ENCODE data around the gene EXOC1L.

The EXOC1L gene

DNA sequence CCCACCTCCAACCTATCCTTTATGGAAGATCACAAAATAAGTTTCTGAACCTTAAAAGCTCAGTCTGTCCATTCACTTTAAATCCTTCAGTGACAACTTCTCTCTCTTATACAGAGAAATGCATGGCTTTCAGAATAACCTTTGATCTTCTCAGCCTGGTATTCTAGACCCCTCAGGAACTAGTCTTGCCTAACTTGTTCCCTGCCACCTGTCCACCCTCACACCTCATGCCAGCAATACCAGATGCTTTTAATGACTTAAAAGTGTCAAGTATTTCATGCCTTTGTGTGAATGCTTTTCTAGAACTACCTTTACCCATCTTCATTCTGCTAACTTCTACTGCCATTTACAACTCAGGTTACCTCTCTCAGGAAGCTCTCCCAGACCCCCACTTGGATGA, 7.4 kb downstream of the EXOC1L start:
- no peak overlapping the region for H3K4me3 ChIP-seq (ENCODE audit: low read length, poor library complexity, severe bottlenecking)
- no peaks in the 10 kb centered on the region for H3K4me1 ChIP-seq (ENCODE audit: insufficient read depth, low read length, poor library complexity, severe bottlenecking)
- H4K20me1 ChIP-seq (ENCODE audit: insufficient read depth, low read length, poor library complexity, severe bottlenecking): no peaks in the 10 kb centered on the region
- H3K4me2 ChIP-seq (ENCODE audit: low read depth, low read length, poor library complexity, severe bottlenecking): no peak overlapping the region
- H3K27me3 ChIP-seq (ENCODE audit: insufficient read depth, low read length, poor library complexity, severe bottlenecking): peaks cover 4% of the 10 kb centered on the region
- H3K36me3 ChIP-seq (ENCODE audit: insufficient read depth, low read length): no peaks in the 10 kb centered on the region
- H3K79me2 ChIP-seq (ENCODE audit: insufficient read depth, low read length): no peaks in the 10 kb centered on the region
- no peak for TF ChIP-seq EZH2phosphoT487 (IDR thresholded peaks at IDR 0.05; ENCODE audit: borderline replicate concordance)
- TF ChIP-seq, protein P1, sequence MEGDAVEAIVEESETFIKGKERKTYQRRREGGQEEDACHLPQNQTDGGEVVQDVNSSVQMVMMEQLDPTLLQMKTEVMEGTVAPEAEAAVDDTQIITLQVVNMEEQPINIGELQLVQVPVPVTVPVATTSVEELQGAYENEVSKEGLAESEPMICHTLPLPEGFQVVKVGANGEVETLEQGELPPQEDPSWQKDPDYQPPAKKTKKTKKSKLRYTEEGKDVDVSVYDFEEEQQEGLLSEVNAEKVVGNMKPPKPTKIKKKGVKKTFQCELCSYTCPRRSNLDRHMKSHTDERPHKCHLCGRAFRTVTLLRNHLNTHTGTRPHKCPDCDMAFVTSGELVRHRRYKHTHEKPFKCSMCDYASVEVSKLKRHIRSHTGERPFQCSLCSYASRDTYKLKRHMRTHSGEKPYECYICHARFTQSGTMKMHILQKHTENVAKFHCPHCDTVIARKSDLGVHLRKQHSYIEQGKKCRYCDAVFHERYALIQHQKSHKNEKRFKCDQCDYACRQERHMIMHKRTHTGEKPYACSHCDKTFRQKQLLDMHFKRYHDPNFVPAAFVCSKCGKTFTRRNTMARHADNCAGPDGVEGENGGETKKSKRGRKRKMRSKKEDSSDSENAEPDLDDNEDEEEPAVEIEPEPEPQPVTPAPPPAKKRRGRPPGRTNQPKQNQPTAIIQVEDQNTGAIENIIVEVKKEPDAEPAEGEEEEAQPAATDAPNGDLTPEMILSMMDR (conservative IDR thresholded peaks at IDR 0.05; ENCODE audit: low read length): no peak
- H3K9ac ChIP-seq (ENCODE audit: low read depth, low read length, poor library complexity, severe bottlenecking): no peak overlapping the region
- H3K9me2 ChIP-seq (replicated peaks; ENCODE audit: low read depth, low read length): no peaks in the 10 kb centered on the region
- H3K9me3 ChIP-seq (ENCODE audit: insufficient read depth, low read depth, low read length): no peaks in the 10 kb centered on the region
- H3F3A ChIP-seq (ENCODE audit: low read depth): no peaks in the 10 kb centered on the region
- no peak overlapping the region for H2AFZ ChIP-seq (ENCODE audit: low read length)

DNA sequence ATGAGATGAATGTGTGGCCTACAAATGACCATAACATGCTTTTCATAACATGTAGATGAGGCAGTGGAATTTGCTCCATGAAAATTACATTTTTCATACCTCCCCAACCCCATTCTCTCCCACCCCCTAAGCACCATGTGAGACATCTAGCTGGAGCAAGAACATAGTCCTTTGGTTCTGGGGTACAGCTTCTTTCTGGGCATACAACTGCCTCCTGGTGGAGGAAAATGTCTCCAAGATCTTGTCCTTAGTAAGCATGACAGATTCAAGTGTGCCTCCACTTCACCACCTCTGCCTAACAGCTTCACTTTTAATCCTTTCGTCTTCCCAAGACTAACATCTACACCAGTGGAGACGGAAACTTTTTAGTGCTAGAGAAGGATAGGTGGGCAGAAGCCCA, 8.0 kb downstream of the EXOC1L start:
- H3K4me3 ChIP-seq (ENCODE audit: low read length, poor library complexity, severe bottlenecking): no peak overlapping the region
- no peaks in the 10 kb centered on the region for H3K79me2 ChIP-seq (ENCODE audit: insufficient read depth, low read length)
- no peak for TF ChIP-seq EZH2phosphoT487 (IDR thresholded peaks at IDR 0.05; ENCODE audit: borderline replicate concordance)
- no peaks in the 10 kb centered on the region for H3K36me3 ChIP-seq (ENCODE audit: insufficient read depth, low read length)
- H3K9ac ChIP-seq (ENCODE audit: low read depth, low read length, poor library complexity, severe bottlenecking): no peak overlapping the region
- no peaks in the 10 kb centered on the region for H3K9me3 ChIP-seq (ENCODE audit: insufficient read depth, low read depth, low read length)
- H3K4me1 ChIP-seq (ENCODE audit: insufficient read depth, low read length, poor library complexity, severe bottlenecking): no peaks in the 10 kb centered on the region
- no peak overlapping the region for H3K4me2 ChIP-seq (ENCODE audit: low read depth, low read length, poor library complexity, severe bottlenecking)
- no peaks in the 10 kb centered on the region for H3F3A ChIP-seq (ENCODE audit: low read depth)
- H2AFZ ChIP-seq (ENCODE audit: low read length): no peak overlapping the region
- H4K20me1 ChIP-seq (ENCODE audit: insufficient read depth, low read length, poor library complexity, severe bottlenecking): no peaks in the 10 kb centered on the region
- peaks cover 10% of the 10 kb centered on the region for H3K27me3 ChIP-seq (ENCODE audit: insufficient read depth, low read length, poor library complexity, severe bottlenecking)
- H3K9me2 ChIP-seq (replicated peaks; ENCODE audit: low read depth, low read length): no peaks in the 10 kb centered on the region

DNA sequence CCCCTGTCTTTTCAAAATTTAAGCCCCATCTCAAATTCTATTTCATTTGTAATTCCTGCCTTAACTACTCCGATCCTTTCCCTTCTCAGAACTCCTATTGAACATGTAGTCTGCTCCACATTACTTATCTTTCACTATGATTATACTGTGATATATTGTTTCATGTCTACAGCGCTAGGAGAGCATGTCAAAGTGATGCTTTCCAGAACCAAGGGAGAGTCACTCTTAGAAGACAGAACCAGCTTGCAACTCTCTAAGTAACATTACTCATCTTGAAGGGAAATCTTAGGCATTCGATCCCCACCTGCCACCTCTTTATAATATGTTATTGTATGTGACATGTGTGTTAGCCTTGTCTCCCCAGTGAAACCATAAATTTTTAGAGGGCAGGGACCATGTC, 10.5 kb downstream of the EXOC1L start:
- Histone ChIP-seq H3K4me2 (ENCODE audit: low read depth, low read length, poor library complexity, severe bottlenecking) (no peak overlapping the region), H3F3A (ENCODE audit: low read depth) (no peaks in the 10 kb centered on the region), H3K9ac (ENCODE audit: low read depth, low read length, poor library complexity, severe bottlenecking) (no peak overlapping the region), H3K9me2 (replicated peaks; ENCODE audit: low read depth, low read length) (no peaks in the 10 kb centered on the region), H3K9me3 (ENCODE audit: insufficient read depth, low read depth, low read length) (no peaks in the 10 kb centered on the region), H2AFZ (ENCODE audit: low read length) (no peak overlapping the region), H3K4me3 (ENCODE audit: low read length, poor library complexity, severe bottlenecking) (no peak overlapping the region), H4K20me1 (ENCODE audit: insufficient read depth, low read length, poor library complexity, severe bottlenecking) (no peaks in the 10 kb centered on the region), H3K36me3 (ENCODE audit: insufficient read depth, low read length) (no peaks in the 10 kb centered on the region), H3K4me1 (ENCODE audit: insufficient read depth, low read length, poor library complexity, severe bottlenecking) (no peaks in the 10 kb centered on the region), H3K27me3 (ENCODE audit: insufficient read depth, low read length, poor library complexity, severe bottlenecking) (peaks cover 11% of the 10 kb centered on the region), H3K79me2 (ENCODE audit: insufficient read depth, low read length) (no peaks in the 10 kb centered on the region)
- TF ChIP-seq, protein P1 (conservative IDR thresholded peaks at IDR 0.05; ENCODE audit: low read length): no peak
- no peak for TF ChIP-seq EZH2phosphoT487 (IDR thresholded peaks at IDR 0.05; ENCODE audit: borderline replicate concordance)

DNA sequence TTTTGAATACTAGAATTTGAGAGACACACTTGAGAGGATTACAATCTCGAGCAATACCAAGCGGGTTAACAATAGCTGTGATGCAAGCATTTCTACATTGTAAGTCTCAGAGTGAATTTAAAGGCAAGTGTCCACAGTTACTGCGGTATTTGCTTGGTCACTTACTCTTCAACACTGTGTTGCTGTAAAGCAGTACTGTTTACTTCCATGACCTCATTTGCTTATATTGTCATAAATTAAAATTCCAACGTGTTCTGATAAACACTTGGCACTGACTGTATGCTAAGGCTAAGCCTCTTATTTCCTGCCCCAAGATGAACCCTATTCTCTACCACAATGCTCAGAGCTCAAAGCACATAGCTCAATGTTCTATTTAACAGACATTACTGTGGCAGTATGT, 11.1 kb downstream of the EXOC1L start:
- no peak overlapping the region for H3K4me3 ChIP-seq (ENCODE audit: low read length, poor library complexity, severe bottlenecking)
- H3K27me3 ChIP-seq (ENCODE audit: insufficient read depth, low read length, poor library complexity, severe bottlenecking): peaks cover 11% of the 10 kb centered on the region
- H3K79me2 ChIP-seq (ENCODE audit: insufficient read depth, low read length): no peaks in the 10 kb centered on the region
- H3K9me3 ChIP-seq (ENCODE audit: insufficient read depth, low read depth, low read length): no peaks in the 10 kb centered on the region
- no peaks in the 10 kb centered on the region for H3F3A ChIP-seq (ENCODE audit: low read depth)
- H3K4me1 ChIP-seq (ENCODE audit: insufficient read depth, low read length, poor library complexity, severe bottlenecking): no peaks in the 10 kb centered on the region
- no peak overlapping the region for H3K4me2 ChIP-seq (ENCODE audit: low read depth, low read length, poor library complexity, severe bottlenecking)
- TF ChIP-seq EZH2phosphoT487 (IDR thresholded peaks at IDR 0.05; ENCODE audit: borderline replicate concordance): no peak
- TF ChIP-seq, protein P1 (conservative IDR thresholded peaks at IDR 0.05; ENCODE audit: low read length): no peak
- no peak overlapping the region for H3K9ac ChIP-seq (ENCODE audit: low read depth, low read length, poor library complexity, severe bottlenecking)
- H3K9me2 ChIP-seq (replicated peaks; ENCODE audit: low read depth, low read length): no peaks in the 10 kb centered on the region
- H3K36me3 ChIP-seq (ENCODE audit: insufficient read depth, low read length): no peaks in the 10 kb centered on the region
- H4K20me1 ChIP-seq (ENCODE audit: insufficient read depth, low read length, poor library complexity, severe bottlenecking): no peaks in the 10 kb centered on the region
- no peak overlapping the region for H2AFZ ChIP-seq (ENCODE audit: low read length)
